CD8-positive, alpha-beta memory T cell (primary cell): ENCODE results near the gene CELA3A. TPM values are rescaled to one million over a fixed set of nuclear protein-coding genes. Genes with fewer than 3 reads are reported as not detected.
"Not testable (repeated sequence)": the region's sequence is repeated elsewhere in the genome, so short reads cannot be mapped to it uniquely, and the experiment has no call there.

Source experiments
- CTCF ChIA-PET: fragments of 350-600 bp; sonication (Branson Sonifier 250); formaldehyde crosslinking; loops from one replicate; lab custom pipeline; 2021; ENCODE audit warnings: antibody characterized with exemption; lab: Charles Lee
- POLR2A ChIA-PET: fragments of 350-600 bp; sonication (Branson Sonifier 250); formaldehyde crosslinking; loops from one replicate; lab custom pipeline; 2021; ENCODE audit warnings: antibody characterized with exemption; lab: Charles Lee
- DNase-seq, 5 donors: peaks; one replicate each; pipeline versions ENCODE4 v3.0.0 to v3.0.0-alpha.2; 2020 to 2022; ENCODE audit warnings: mixed read lengths in 1 of 5
- H3K27ac ChIP-seq: one replicate; pipeline ENCODE4 v1.7.0; 2013; ENCODE audit warnings: low read depth, mild to moderate bottlenecking, low read length, moderate library complexity
- H3K27me3 ChIP-seq: 2 replicates; pipeline ENCODE4 v1.7.0; 2013; ENCODE audit warnings: low read length, mild to moderate bottlenecking; ENCODE audit not compliant: insufficient read depth, poor library complexity, severe bottlenecking
- H3K36me3 ChIP-seq: 2 replicates; pipeline ENCODE4 v1.7.0; 2013; ENCODE audit warnings: mild to moderate bottlenecking, low read length, moderate library complexity; ENCODE audit not compliant: insufficient read depth
- H3K4me1 ChIP-seq: 2 replicates; pipeline ENCODE4 v1.7.0; 2013; ENCODE audit warnings: mild to moderate bottlenecking, low read length, moderate library complexity; ENCODE audit not compliant: insufficient read depth
- H3K4me3 ChIP-seq: 2 replicates; pipeline ENCODE4 v1.7.0; 2013; ENCODE audit warnings: mild to moderate bottlenecking, low read length
- H3K9me3 ChIP-seq: 2 replicates; pipeline ENCODE4 v1.7.0; 2013; ENCODE audit warnings: mild to moderate bottlenecking, low read length
- H3K27ac Mint-ChIP-seq, 8 donors: one replicate each; pipeline ENCODE4 v1.8.0; 2020 to 2021; ENCODE audit warnings: mixed read lengths in 8 of 8, mild to moderate bottlenecking in 6 of 8, inconsistent platforms in 3 of 8, moderate library complexity in 3 of 8
- H3K27me3 Mint-ChIP-seq, 2 donors: one replicate each; pipeline ENCODE4 v1.8.0; 2020 to 2021; ENCODE audit warnings: mixed read lengths in 2 of 2, mild to moderate bottlenecking in 1 of 2, moderate library complexity in 1 of 2
- H3K36me3 Mint-ChIP-seq, 3 donors: one replicate each; pipeline ENCODE4 v1.8.0; 2020 to 2021; ENCODE audit warnings: mixed read lengths in 3 of 3, inconsistent platforms in 1 of 3, mild to moderate bottlenecking in 1 of 3
- H3K4me1 Mint-ChIP-seq, 3 donors: one replicate each; pipeline ENCODE4 v1.8.0; 2020 to 2021; ENCODE audit warnings: mixed read lengths in 3 of 3, inconsistent platforms in 1 of 3, mild to moderate bottlenecking in 1 of 3
- H3K4me3 Mint-ChIP-seq, 7 donors: one replicate each; pipeline ENCODE4 v1.8.0; 2020 to 2021; ENCODE audit warnings: mixed read lengths in 7 of 7, mild to moderate bottlenecking in 6 of 7, moderate library complexity in 4 of 7, inconsistent platforms in 2 of 7
- H3K9me3 Mint-ChIP-seq, 5 donors: one replicate each; pipeline ENCODE4 v1.8.0; 2020 to 2022; ENCODE audit warnings: mixed read lengths in 5 of 5, mild to moderate bottlenecking in 3 of 5, moderate library complexity in 2 of 5, inconsistent platforms in 1 of 5
- polyA plus RNA-seq: library from polyadenylated mRNA; unstranded; fragments of 300-500 nt; fragmentation: Illumina TruSeq; gene quantifications from one replicate; pipeline ENCODE4 v1.2.3, GENCODE V29; 2021
- total RNA-seq, 2 experiments: library from RNA; stranded (reverse); gene quantifications; one replicate each; pipeline ENCODE4 v1.2.3, GENCODE V29; 2021

CELA3A gene
- total and polyA plus RNA-seq, 3 experiments from 2014 or later = not detected

DNA sequence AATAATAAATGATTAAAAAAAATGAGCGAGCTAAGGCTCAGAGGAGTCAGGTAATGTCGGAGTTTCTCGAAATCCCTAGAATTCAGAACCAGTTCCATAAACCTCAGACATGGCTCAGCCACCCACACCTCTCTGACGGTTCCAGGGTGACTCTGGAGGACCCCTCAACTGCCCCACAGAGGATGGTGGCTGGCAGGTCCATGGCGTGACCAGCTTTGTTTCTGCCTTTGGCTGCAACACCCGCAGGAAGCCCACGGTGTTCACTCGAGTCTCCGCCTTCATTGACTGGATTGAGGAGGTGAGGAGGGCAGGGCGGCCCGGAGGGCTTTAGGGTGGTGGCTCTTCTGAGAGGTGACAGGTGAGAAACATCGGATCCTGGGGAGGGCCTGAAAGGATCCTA, 15.1 kb upstream of the CELA3A start:
- H3K36me3 ChIP-seq, POLR2A ChIA-PET, H3K4me3 Mint-ChIP-seq, H3K27ac Mint-ChIP-seq, H3K4me1 Mint-ChIP-seq, H3K4me3 ChIP-seq, H3K27me3 ChIP-seq, H3K4me1 ChIP-seq, H3K36me3 Mint-ChIP-seq, H3K9me3 ChIP-seq, CTCF ChIA-PET, DNase-seq, H3K27ac ChIP-seq, H3K27me3 Mint-ChIP-seq, H3K9me3 Mint-ChIP-seq: not testable (repeated sequence)

DNA sequence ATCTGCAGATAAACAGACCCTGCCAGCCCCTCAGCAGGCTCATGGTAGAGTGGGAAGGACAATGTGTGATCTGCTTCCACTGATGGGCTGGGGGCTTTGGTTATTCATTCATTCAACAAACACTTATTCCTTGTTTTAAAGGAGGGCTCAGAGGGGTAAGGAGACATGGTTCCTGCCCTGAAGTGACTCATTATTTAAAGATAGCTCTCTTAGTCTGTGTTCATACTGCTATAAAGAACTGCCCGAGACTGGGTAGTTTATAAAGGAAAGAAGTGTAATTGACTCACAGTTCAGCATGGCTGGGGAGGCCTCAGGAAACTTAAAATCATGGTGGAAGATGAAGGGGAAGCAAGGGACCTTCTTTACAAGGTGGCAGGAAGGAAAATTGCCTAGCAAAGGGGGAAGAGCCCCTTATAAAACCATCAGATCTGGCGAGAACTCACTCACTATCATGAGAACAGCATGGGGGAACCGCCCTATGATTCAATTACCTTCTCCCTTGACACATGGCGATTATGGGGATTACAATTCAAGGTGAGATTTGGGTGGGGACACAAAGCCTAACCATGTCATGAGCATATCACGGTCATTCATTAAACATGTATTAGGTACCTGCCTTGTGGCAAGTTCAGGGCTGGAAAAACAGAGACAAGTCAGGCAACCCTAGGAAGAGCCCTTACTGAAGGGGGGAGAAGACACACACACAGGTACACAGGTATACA, 11.6 kb upstream of the CELA3A start:
- H3K4me3 Mint-ChIP-seq, CTCF ChIA-PET, H3K27ac Mint-ChIP-seq: not testable (repeated sequence)

DNA sequence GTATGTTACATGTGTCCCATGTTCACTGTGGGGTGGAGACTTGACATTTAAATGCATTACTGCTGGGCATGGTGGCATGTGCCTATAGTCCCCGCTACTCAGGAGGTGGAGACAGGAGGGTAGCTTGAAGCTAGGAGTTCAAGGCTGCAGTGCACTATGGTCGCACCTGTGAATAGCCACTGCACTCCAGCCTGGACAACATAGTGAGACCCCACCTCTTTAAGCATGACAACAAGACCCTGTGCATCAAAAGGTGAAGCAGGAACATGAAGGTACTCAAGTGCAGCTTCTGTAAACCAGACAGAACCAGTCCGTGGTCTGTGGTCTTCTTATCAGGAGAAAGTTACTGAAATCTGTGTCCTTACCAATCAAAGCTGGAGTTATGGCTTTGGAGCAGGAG, 9.3 kb upstream of the CELA3A start:
- H3K27ac ChIP-seq, H3K9me3 Mint-ChIP-seq, DNase-seq, H3K9me3 ChIP-seq, H3K4me3 ChIP-seq, POLR2A ChIA-PET, H3K4me3 Mint-ChIP-seq, H3K4me1 ChIP-seq, H3K27me3 Mint-ChIP-seq, CTCF ChIA-PET, H3K36me3 ChIP-seq, H3K4me1 Mint-ChIP-seq, H3K36me3 Mint-ChIP-seq, H3K27ac Mint-ChIP-seq, H3K27me3 ChIP-seq: not testable (repeated sequence)

More for the DNA sequence above, 11.6 kb upstream of the CELA3A start:
- POLR2A ChIA-PET, H3K27ac ChIP-seq, H3K9me3 ChIP-seq, H3K27me3 ChIP-seq, DNase-seq, H3K36me3 Mint-ChIP-seq, H3K4me3 ChIP-seq, H3K4me1 Mint-ChIP-seq, H3K36me3 ChIP-seq, H3K4me1 ChIP-seq, H3K9me3 Mint-ChIP-seq, H3K27me3 Mint-ChIP-seq: not testable (repeated sequence)

DNA sequence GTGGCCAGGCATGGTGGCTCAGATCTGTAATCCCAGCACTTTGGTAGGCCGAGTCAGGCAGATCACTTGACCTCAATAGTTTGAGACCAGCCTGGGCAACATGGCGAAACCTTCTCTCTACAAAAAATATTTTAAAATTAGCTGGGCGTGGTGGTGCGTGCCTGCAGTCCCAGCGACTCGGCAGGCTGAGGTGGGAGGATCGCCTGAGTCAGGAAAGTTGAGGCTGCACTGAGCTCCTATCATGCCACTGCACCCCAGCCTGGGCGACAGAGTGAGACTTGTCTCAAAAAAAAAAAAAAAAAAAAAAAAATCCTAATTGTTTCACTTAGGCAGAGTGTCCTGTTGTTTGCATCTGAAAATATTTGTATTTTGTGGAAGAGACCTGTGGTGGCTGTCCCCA, 6.7 kb upstream of the CELA3A start:
- H3K27ac ChIP-seq, H3K27me3 ChIP-seq, H3K36me3 Mint-ChIP-seq, H3K9me3 ChIP-seq, H3K36me3 ChIP-seq, DNase-seq, H3K4me3 Mint-ChIP-seq, H3K4me1 ChIP-seq, H3K27ac Mint-ChIP-seq, H3K27me3 Mint-ChIP-seq, CTCF ChIA-PET, H3K4me3 ChIP-seq, H3K4me1 Mint-ChIP-seq, POLR2A ChIA-PET, H3K9me3 Mint-ChIP-seq: not testable (repeated sequence)

GRCh38 chr1:21996663-21996970, 4.8 kb upstream of the CELA3A start:
- H3K27ac Mint-ChIP-seq, H3K36me3 ChIP-seq, H3K27ac ChIP-seq, H3K4me3 Mint-ChIP-seq, H3K9me3 Mint-ChIP-seq, H3K36me3 Mint-ChIP-seq, H3K27me3 ChIP-seq, CTCF ChIA-PET, POLR2A ChIA-PET, H3K4me1 Mint-ChIP-seq, H3K27me3 Mint-ChIP-seq, H3K9me3 ChIP-seq, H3K4me3 ChIP-seq, H3K4me1 ChIP-seq, DNase-seq: not testable (repeated sequence)

GRCh38 chr1:21997891-21998623, 3.4 kb upstream of the CELA3A start:
- H3K27me3 Mint-ChIP-seq, H3K9me3 ChIP-seq, H3K27me3 ChIP-seq, H3K27ac ChIP-seq, H3K4me3 Mint-ChIP-seq, H3K4me1 Mint-ChIP-seq, H3K36me3 ChIP-seq, H3K9me3 Mint-ChIP-seq, DNase-seq, H3K4me3 ChIP-seq, POLR2A ChIA-PET, H3K36me3 Mint-ChIP-seq, H3K4me1 ChIP-seq: not testable (repeated sequence)
- CTCF ChIA-PET = interaction anchor here (0.6 kb wide), 1 partner anchor 23 kb away, joined by 3 read pairs; no protein-coding TSS in a partner anchor
- H3K27ac Mint-ChIP-seq = peak overlapping the region in 1 of 8 donors; percentile 54

GRCh38 chr1:21998624-21999294, 2.7 kb upstream of the CELA3A start:
- peak overlapping the region in 1 of 8 donors; percentile 91 for H3K27ac Mint-ChIP-seq
- H3K36me3 Mint-ChIP-seq, H3K4me1 Mint-ChIP-seq, H3K4me3 ChIP-seq, DNase-seq, H3K27me3 Mint-ChIP-seq, POLR2A ChIA-PET, H3K36me3 ChIP-seq, H3K27ac ChIP-seq, H3K4me3 Mint-ChIP-seq, H3K9me3 ChIP-seq, H3K9me3 Mint-ChIP-seq, H3K27me3 ChIP-seq, CTCF ChIA-PET, H3K4me1 ChIP-seq: not testable (repeated sequence)

GRCh38 chr1:21999645-22000044, 1.8 kb upstream of the CELA3A start:
- H3K27ac ChIP-seq, H3K9me3 Mint-ChIP-seq, DNase-seq, H3K36me3 Mint-ChIP-seq, H3K27me3 Mint-ChIP-seq, POLR2A ChIA-PET, H3K27ac Mint-ChIP-seq, H3K4me3 ChIP-seq, H3K27me3 ChIP-seq, H3K9me3 ChIP-seq, H3K4me1 ChIP-seq, H3K4me3 Mint-ChIP-seq, H3K36me3 ChIP-seq, H3K4me1 Mint-ChIP-seq, CTCF ChIA-PET: not testable (repeated sequence)
